ENCODE results near the gene PHF20. TPM values are rescaled to one million over a fixed set of nuclear protein-coding genes. Genes with fewer than 3 reads are reported as not detected.
"Not testable (repeated sequence)": the region's sequence is repeated elsewhere in the genome, so short reads cannot be mapped to it uniquely, and the experiment has no call there.

PHF20 gene
- total RNA-seq, 1 experiment from 2014 or later: 37.2 TPM

DNA sequence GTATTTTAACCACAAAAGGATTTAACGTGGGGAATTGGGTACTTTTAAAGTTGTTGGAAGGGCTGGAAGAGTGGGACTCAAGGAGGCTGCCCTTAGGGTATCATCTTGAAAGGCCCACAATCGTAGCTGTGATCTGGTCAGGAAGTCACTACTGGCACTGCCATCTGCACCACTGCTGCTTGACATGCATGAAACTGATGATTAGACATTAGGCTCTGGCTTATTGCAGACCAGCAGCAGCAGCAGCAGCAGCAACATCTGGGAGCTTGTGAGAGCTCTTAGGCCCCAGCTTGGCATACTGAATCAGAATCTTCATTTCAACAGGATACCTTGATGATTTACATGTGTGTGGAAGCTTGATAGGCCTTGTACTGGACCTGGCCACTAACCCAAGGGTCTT lies 68.6 kb downstream of the PHF20 start:
- TF ChIP-seq EZH2phosphoT487 (IDR thresholded peaks at IDR 0.05; ENCODE audit: borderline replicate concordance, low read length) (no peak), EZH2 (IDR thresholded peaks at IDR 0.05; ENCODE audit: low read length, unreplicated experiment) (no peak)
- TF ChIP-seq, protein P1, sequence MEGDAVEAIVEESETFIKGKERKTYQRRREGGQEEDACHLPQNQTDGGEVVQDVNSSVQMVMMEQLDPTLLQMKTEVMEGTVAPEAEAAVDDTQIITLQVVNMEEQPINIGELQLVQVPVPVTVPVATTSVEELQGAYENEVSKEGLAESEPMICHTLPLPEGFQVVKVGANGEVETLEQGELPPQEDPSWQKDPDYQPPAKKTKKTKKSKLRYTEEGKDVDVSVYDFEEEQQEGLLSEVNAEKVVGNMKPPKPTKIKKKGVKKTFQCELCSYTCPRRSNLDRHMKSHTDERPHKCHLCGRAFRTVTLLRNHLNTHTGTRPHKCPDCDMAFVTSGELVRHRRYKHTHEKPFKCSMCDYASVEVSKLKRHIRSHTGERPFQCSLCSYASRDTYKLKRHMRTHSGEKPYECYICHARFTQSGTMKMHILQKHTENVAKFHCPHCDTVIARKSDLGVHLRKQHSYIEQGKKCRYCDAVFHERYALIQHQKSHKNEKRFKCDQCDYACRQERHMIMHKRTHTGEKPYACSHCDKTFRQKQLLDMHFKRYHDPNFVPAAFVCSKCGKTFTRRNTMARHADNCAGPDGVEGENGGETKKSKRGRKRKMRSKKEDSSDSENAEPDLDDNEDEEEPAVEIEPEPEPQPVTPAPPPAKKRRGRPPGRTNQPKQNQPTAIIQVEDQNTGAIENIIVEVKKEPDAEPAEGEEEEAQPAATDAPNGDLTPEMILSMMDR (conservative IDR thresholded peaks at IDR 0.05; ENCODE audit: low read depth, low read length): no peak
- Histone ChIP-seq H3K79me2 (ENCODE audit: low read length) (no peaks in the 10 kb centered on the region), H4K20me1 (ENCODE audit: low read length) (no peaks in the 10 kb centered on the region), H3K4me3 (ENCODE audit: low read length) (no peak overlapping the region), H2AFZ (ENCODE audit: low read length) (no peak overlapping the region), H3K27ac (ENCODE audit: low read length) (no peak overlapping the region), H3K27me3 (ENCODE audit: low read length) (no peaks in the 10 kb centered on the region), H3K36me3 (ENCODE audit: low read depth, low read length) (peaks cover 30% of the 10 kb centered on the region), H3K9me3 (ENCODE audit: low read length) (no peaks in the 10 kb centered on the region; the same call in 1 of the 2 replicates), H3K4me2 (ENCODE audit: low read length) (no peak overlapping the region), H3K9ac (ENCODE audit: low read length) (no peak overlapping the region), H3K4me1 (ENCODE audit: insufficient read depth, low read length) (no peaks in the 10 kb centered on the region), H3K9me2 (replicated peaks; ENCODE audit: low read length) (no peaks in the 10 kb centered on the region), H3F3A (ENCODE audit: low read length, unreplicated experiment) (no peaks in the 10 kb centered on the region)
- ATAC-seq (no peak), DNase-seq (no peak)
- BruUV-seq (replicated peaks): no TSS peak
- intact Hi-C loops (cut with micrococcal nuclease): no loop called here
- ChIA-PET POLR2A (ENCODE audit: unreplicated experiment) (no interaction called here), CTCF (no interaction called here)

DNA sequence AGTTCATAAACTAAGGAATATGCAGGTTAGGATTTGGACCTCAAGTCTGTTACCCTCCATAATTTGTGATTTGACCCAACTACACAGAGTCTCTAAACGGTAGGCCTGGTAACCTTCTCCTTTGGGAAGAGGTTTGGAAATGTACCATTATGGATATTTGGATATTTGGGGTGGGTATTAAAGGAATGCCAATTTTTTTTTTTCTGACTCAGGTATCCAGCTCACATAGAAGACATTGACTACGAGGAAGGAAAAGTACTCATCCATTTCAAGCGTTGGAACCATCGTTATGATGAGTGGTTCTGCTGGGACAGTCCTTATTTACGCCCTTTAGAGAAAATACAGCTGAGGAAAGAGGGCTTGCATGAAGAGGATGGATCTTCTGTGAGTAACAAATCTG lies 70.5 kb downstream of the PHF20 start:
- CTCF ChIA-PET: no interaction called here
- H3K27me3 ChIP-seq (ENCODE audit: low read length): no peaks in the 10 kb centered on the region
- no peak overlapping the region for H2AFZ ChIP-seq (ENCODE audit: low read length)
- H3K4me1 ChIP-seq (ENCODE audit: insufficient read depth, low read length): no peaks in the 10 kb centered on the region
- DNase-seq (no peak), ATAC-seq (no peak)
- H4K20me1 ChIP-seq (ENCODE audit: low read length): no peaks in the 10 kb centered on the region
- no peaks in the 10 kb centered on the region for H3K9me2 ChIP-seq (replicated peaks; ENCODE audit: low read length)
- no peak overlapping the region for H3K9ac ChIP-seq (ENCODE audit: low read length)
- H3K36me3 ChIP-seq (ENCODE audit: low read depth, low read length): peaks cover 30% of the 10 kb centered on the region
- TF ChIP-seq EZH2phosphoT487 (IDR thresholded peaks at IDR 0.05; ENCODE audit: borderline replicate concordance, low read length) (no peak), EZH2 (IDR thresholded peaks at IDR 0.05; ENCODE audit: low read length, unreplicated experiment) (no peak)
- TF ChIP-seq, protein P1 (conservative IDR thresholded peaks at IDR 0.05; ENCODE audit: low read depth, low read length): no peak
- H3K27ac ChIP-seq (ENCODE audit: low read length): no peak overlapping the region
- POLR2A ChIA-PET (ENCODE audit: unreplicated experiment): no interaction called here
- H3K4me3 ChIP-seq (ENCODE audit: low read length): no peak overlapping the region
- H3K4me2 ChIP-seq (ENCODE audit: low read length): no peak overlapping the region
- H3K79me2 ChIP-seq (ENCODE audit: low read length): no peaks in the 10 kb centered on the region
- BruUV-seq (replicated peaks): no TSS peak
- no peaks in the 10 kb centered on the region; the same call in 1 of the 2 replicates for H3K9me3 ChIP-seq (ENCODE audit: low read length)
- H3F3A ChIP-seq (ENCODE audit: low read length, unreplicated experiment): no peaks in the 10 kb centered on the region
- intact Hi-C loops (cut with micrococcal nuclease): no loop called here

DNA sequence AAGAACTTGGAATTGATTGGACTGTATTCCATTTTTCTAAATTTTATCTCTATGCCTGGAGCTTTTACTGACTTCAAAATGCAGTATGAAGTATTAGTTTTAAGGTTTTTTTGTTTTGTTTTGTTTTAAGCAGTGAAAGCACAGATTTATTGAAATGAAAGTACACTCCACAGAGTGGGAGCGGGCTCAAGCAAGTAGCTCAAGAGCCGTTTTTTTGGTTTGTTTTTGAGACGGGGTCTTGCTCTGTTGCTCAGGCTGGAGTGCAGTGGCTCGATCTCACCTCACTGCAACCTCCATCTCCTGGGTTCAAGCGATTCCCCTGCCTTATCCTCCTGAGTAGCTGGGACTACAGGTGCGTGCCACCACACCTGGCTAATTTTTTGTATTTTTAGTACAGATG lies 72.1 kb downstream of the PHF20 start:
- POLR2A ChIA-PET (ENCODE audit: unreplicated experiment); H3K4me2 ChIP-seq (ENCODE audit: low read length); H3K9ac ChIP-seq (ENCODE audit: low read length); H4K20me1 ChIP-seq (ENCODE audit: low read length); CTCF ChIA-PET; intact Hi-C loops (cut with micrococcal nuclease); DNase-seq; H3F3A ChIP-seq (ENCODE audit: low read length, unreplicated experiment); H3K4me3 ChIP-seq (ENCODE audit: low read length); ATAC-seq; H3K4me1 ChIP-seq (ENCODE audit: insufficient read depth, low read length); H3K79me2 ChIP-seq (ENCODE audit: low read length); H3K9me3 ChIP-seq (ENCODE audit: low read length); H3K27ac ChIP-seq (ENCODE audit: low read length); H2AFZ ChIP-seq (ENCODE audit: low read length); BruUV-seq (replicated peaks); H3K27me3 ChIP-seq (ENCODE audit: low read length); H3K9me2 ChIP-seq (replicated peaks; ENCODE audit: low read length): not testable (repeated sequence)
- peaks cover 30% of the 10 kb centered on the region for H3K36me3 ChIP-seq (ENCODE audit: low read depth, low read length)
